PC-3 (cell line): ENCODE results near the gene SPEF2.
A peak's percentile ranks its signal among the peaks of the same experiment; 100 is the strongest.

Experiments
- CTCF ChIP-seq: fragments of 300-600 bp; sonication (generic); conservative IDR thresholded peaks from 2 replicates; pipeline ENCODE4 v1.5.1; 2017; ENCODE audit warnings: antibody characterized with exemption, low read depth, mild to moderate bottlenecking, low read length
- EZH2 ChIP-seq: fragments of 300-600 bp; sonication (generic); IDR thresholded peaks from one replicate; pipeline ENCODE4 v1.6.1; 2017; ENCODE audit warnings: antibody characterized with exemption, mild to moderate bottlenecking, low read length; ENCODE audit not compliant: unreplicated experiment
- EZH2phosphoT487 ChIP-seq: fragments of 300-600 bp; sonication (generic); IDR thresholded peaks from 2 replicates; pipeline ENCODE4 v1.6.1; 2018; ENCODE audit warnings: mild to moderate bottlenecking, antibody characterized with exemption, low read length, borderline replicate concordance

GRCh38 chr5:35651002-35651756 is 33.5 kb downstream of the SPEF2 start:
- TF ChIP-seq CTCF (peak; percentile 88), EZH2 (no peak), EZH2phosphoT487 (no peak)
